Ramos (cell line): ENCODE measurements around the gene ZNF644.

Experiments
- in situ Hi-C: fragments of 300-500 bp; cut with MboI; formaldehyde crosslinking; loops from one replicate; pipeline ENCODE4 v1.14.3; 2022; ENCODE audit warnings: low sequenced_read_pairs; ENCODE audit not compliant: unreplicated experiment

Gene ZNF644

GRCh38 chr1:90876101-90876500 lies 145.7 kb downstream of the ZNF644 start:
- in situ Hi-C loops = no loop called here
